ENCODE measurements around the gene SLC7A10.
A peak's percentile ranks its signal among the peaks of the same experiment; 100 is the strongest.

Gene SLC7A10

DNA sequence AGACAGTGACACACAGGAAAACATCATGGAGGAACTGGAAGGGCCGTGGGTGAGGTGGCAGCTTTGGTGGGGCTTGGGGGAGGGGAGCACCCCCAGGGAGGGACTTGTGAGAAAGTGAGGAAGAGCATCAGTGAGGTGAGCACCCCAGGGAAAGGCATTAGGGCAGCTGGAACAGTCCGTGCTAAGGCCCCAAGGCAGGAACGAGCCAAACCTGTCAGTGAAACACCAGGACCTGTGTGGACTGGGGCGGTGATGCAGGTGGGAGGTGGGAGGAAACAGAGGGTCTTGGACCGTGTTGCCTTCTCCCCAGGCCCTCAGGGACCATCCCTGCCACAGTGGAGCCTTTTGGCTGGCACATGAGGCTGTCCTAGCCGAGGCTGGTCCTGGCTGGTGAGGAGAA is 17.3 kb upstream of the SLC7A10 start:
- H3K4me1 ChIP-seq: peaks cover 0 to 7% (median 0%) of the 10 kb centered on the region in 10 experiments; a peak in 2 of 20 replicates
- no peak overlapping the region for H3K4me3 ChIP-seq

GRCh38 chr19:33242131-33242530 is 16.5 kb upstream of the SLC7A10 start:
- H3K27me3 ChIP-seq: no peaks in the 10 kb centered on the region
- 0 out of 20 replicates have a peak, but pooled peaks cover 0 to 5% (median 0%) of the 10 kb centered on the region in 10 experiments for H3K4me1 ChIP-seq
- no peak overlapping the region for H3K4me3 ChIP-seq
- H3K4me2 ChIP-seq: no peak overlapping the region
- H3K9ac ChIP-seq: no peak overlapping the region
- no peak overlapping the region for H3K27ac ChIP-seq
- peaks cover 0 to 5% (median 0%) of the 10 kb centered on the region in 11 experiments; a peak in 1 of 22 replicates for H4K20me1 ChIP-seq
- no peaks in the 10 kb centered on the region for H3K36me3 ChIP-seq
- no peak for TF ChIP-seq Cebpa-rat (IDR thresholded peaks at IDR 0.05)
- H3K9me3 ChIP-seq (replicated peaks in 1 of 11): peaks cover 6 to 14% (median 10%) of the 10 kb centered on the region in 11 experiments

More for the DNA sequence above, 17.3 kb upstream of the SLC7A10 start:
- no peak for TF ChIP-seq Cebpa-rat (IDR thresholded peaks at IDR 0.05)
- peaks cover 6 to 14% (median 10%) of the 10 kb centered on the region in 11 experiments for H3K9me3 ChIP-seq (replicated peaks in 1 of 11)
- H3K4me2 ChIP-seq: no peak overlapping the region
- no peaks in the 10 kb centered on the region for H3K36me3 ChIP-seq
- peaks cover 0 to 5% (median 0%) of the 10 kb centered on the region in 11 experiments; a peak in 1 of 22 replicates for H4K20me1 ChIP-seq
- H3K27ac ChIP-seq: no peak overlapping the region
- H3K9ac ChIP-seq: no peak overlapping the region
- H3K27me3 ChIP-seq: no peaks in the 10 kb centered on the region

- H3K4me1 ChIP-seq: 0 out of 20 replicates have a peak, but pooled peaks cover 0 to 5% (median 0%) of the 10 kb centered on the region in 10 experiments
- H3K27ac ChIP-seq: no peak overlapping the region
- TF ChIP-seq Cebpa-rat (IDR thresholded peaks at IDR 0.05): no peak
- H3K4me3 ChIP-seq: no peak overlapping the region
- H3K27me3 ChIP-seq: no peaks in the 10 kb centered on the region
- H3K9me3 ChIP-seq (replicated peaks in 1 of 11): peaks cover 6 to 14% (median 10%) of the 10 kb centered on the region in 11 experiments
- no peak overlapping the region for H3K4me2 ChIP-seq
- no peaks in the 10 kb centered on the region for H3K36me3 ChIP-seq
- H4K20me1 ChIP-seq: peaks cover 0 to 5% (median 0%) of the 10 kb centered on the region in 11 experiments; a peak in 1 of 22 replicates
- H3K9ac ChIP-seq: no peak overlapping the region
Measured at GRCh38 chr19:33241530-33242101, 16.0 kb upstream of the SLC7A10 start.

DNA sequence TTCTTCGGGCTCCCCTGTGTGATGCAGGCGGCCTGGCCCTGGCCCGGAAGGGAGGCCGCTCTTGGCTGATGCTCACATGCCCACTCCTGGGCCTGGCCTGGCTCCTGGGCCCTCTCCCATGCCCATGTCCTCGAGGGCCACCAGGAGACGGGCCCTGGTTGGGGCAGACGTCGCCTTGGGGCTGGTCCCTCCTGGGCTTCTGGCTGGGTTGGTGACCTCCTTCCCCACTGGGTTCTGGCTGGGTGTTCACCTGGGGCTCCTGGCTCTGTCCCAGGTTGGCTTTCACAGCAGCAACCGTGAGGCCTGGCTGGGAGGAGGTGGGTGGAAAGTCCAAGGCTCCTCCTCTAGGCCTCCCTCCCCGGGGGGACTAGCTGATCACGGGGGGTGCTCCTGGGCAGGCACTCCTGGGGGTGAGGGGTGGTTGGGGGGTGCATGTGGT is 15.5 kb upstream of the SLC7A10 start:
- no peaks in the 10 kb centered on the region for H3K36me3 ChIP-seq
- 0 out of 20 replicates have a peak, but pooled peaks cover 0 to 5% (median 0%) of the 10 kb centered on the region in 10 experiments for H3K4me1 ChIP-seq
- H3K27me3 ChIP-seq: no peaks in the 10 kb centered on the region
- no peak for TF ChIP-seq Cebpa-rat (IDR thresholded peaks at IDR 0.05)
- peaks cover 0 to 5% (median 0%) of the 10 kb centered on the region in 11 experiments; a peak in 1 of 22 replicates for H4K20me1 ChIP-seq
- H3K9ac ChIP-seq: 0 out of 22 replicates have a peak overlapping the region, but pooled peaks of 1 of the 11 experiments have one; percentile 5
- H3K4me3 ChIP-seq: no peak overlapping the region
- H3K27ac ChIP-seq: no peak overlapping the region
- H3K4me2 ChIP-seq: no peak overlapping the region
- peaks cover 4 to 10% (median 7%) of the 10 kb centered on the region in 11 experiments for H3K9me3 ChIP-seq (replicated peaks in 1 of 11)

DNA sequence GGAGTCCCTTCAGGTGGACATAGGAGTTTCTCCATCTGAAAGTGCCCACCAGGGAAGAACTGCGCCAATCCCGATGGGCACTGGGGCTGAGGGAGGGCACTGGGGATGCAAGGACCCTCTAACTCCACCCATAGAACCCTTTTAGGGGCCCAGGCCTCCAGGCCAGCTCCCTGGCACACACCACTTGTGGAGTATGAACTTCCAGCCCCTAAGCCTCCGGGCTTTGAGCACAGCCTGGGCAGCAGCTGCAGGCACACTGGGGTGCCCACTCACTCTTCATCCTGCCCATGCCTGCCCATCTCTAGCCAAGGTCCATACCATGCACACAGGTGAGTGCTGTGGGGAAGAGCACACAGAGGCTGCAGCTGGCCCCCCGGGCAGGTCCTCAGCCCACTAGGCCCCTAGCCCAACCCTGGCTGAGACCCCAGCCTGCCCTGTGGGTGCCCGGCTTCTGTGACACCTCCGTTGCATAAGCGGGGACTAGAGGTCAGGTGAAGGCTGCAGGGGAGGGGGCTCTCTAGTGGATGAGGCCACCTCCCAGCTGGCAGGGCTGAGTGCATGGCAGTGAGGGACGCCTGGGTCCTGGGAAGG is 14.6 kb upstream of the SLC7A10 start:
- Histone ChIP-seq H3K9me3 (replicated peaks in 1 of 11) (peaks cover 0 to 2% (median 0%) of the 10 kb centered on the region in 11 experiments; a peak in 6 of 22 replicates), H3K4me1 (peaks cover 0 to 5% (median 0%) of the 10 kb centered on the region in 10 experiments; a peak in 1 of 20 replicates), H3K4me2 (no peak overlapping the region), H3K4me3 (no peak overlapping the region), H3K36me3 (no peaks in the 10 kb centered on the region), H3K27me3 (no peaks in the 10 kb centered on the region), H4K20me1 (peaks cover 0 to 5% (median 0%) of the 10 kb centered on the region in 11 experiments; a peak in 1 of 22 replicates), H3K9ac (no peak overlapping the region), H3K27ac (no peak overlapping the region)
- no peak for TF ChIP-seq Cebpa-rat (IDR thresholded peaks at IDR 0.05)

GRCh38 chr19:33239223-33239975 is 13.7 kb upstream of the SLC7A10 start:
- Histone ChIP-seq H3K9me3 (replicated peaks in 1 of 11) (no peaks in the 10 kb centered on the region), H3K36me3 (no peaks in the 10 kb centered on the region), H3K4me2 (no peak overlapping the region), H4K20me1 (peaks cover 0 to 5% (median 0%) of the 10 kb centered on the region in 11 experiments; a peak in 1 of 22 replicates), H3K27ac (no peak overlapping the region), H3K27me3 (no peaks in the 10 kb centered on the region), H3K4me3 (no peak overlapping the region), H3K4me1 (peaks cover 0 to 5% (median 0%) of the 10 kb centered on the region in 10 experiments; a peak in 1 of 20 replicates), H3K9ac (peak overlapping the region in 1 of 11 experiments; percentile 33; a peak in 1 of 22 replicates)
- no peak for TF ChIP-seq Cebpa-rat (IDR thresholded peaks at IDR 0.05)

- H4K20me1 ChIP-seq: peaks cover 0 to 5% (median 0%) of the 10 kb centered on the region in 11 experiments; a peak in 1 of 22 replicates
- no peaks in the 10 kb centered on the region for H3K9me3 ChIP-seq (replicated peaks in 1 of 11)
- no peak overlapping the region for H3K4me2 ChIP-seq
- H3K27me3 ChIP-seq: no peaks in the 10 kb centered on the region
- TF ChIP-seq Cebpa-rat (IDR thresholded peaks at IDR 0.05): no peak
- peaks cover 0 to 5% (median 0%) of the 10 kb centered on the region in 10 experiments; a peak in 1 of 20 replicates for H3K4me1 ChIP-seq
- no peaks in the 10 kb centered on the region for H3K36me3 ChIP-seq
- no peak overlapping the region for H3K27ac ChIP-seq
- no peak overlapping the region for H3K4me3 ChIP-seq
- H3K9ac ChIP-seq: peak overlapping the region in 1 of 11 experiments; percentile 33; a peak in 1 of 22 replicates
Measured at GRCh38 chr19:33238481-33239149, 13.0 kb upstream of the SLC7A10 start.

- peak overlapping the region in 1 of 11 experiments; percentile 23; a peak in 1 of 22 replicates for H3K9ac ChIP-seq
- peaks cover 0 to 5% (median 0%) of the 10 kb centered on the region in 11 experiments; a peak in 1 of 22 replicates for H4K20me1 ChIP-seq
- H3K9me3 ChIP-seq (replicated peaks in 1 of 11): no peaks in the 10 kb centered on the region
- no peak for TF ChIP-seq Cebpa-rat (IDR thresholded peaks at IDR 0.05)
- H3K4me3 ChIP-seq: no peak overlapping the region
- H3K27me3 ChIP-seq: no peaks in the 10 kb centered on the region
- H3K4me2 ChIP-seq: no peak overlapping the region
- H3K36me3 ChIP-seq: no peaks in the 10 kb centered on the region
- H3K27ac ChIP-seq: no peak overlapping the region
- peaks cover 0 to 5% (median 0%) of the 10 kb centered on the region in 10 experiments; a peak in 1 of 20 replicates for H3K4me1 ChIP-seq
Measured at GRCh38 chr19:33236696-33237390, 11.2 kb upstream of the SLC7A10 start.

Measured in BLaER1 treated with 17β-estradiol and CSF1 and Interleukin-3, amounts not matched to agents 10 nM and 100 nM (cell line).